ENCODE data around the gene IDH1. TPM values are rescaled to one million over a fixed set of nuclear protein-coding genes. Genes with fewer than 3 reads are reported as not detected.

Gene IDH1
- total and polyA plus RNA-seq, 2 of the 8 experiments (the other 6 are each of a cell fraction or from before 2014, with no cell fraction given), result 174 to 398 TPM

GRCh38 chr2:208254871-208255556 lies at the start of gene IDH1 (continued):
- no peak for TF ChIP-seq CHD7 (IDR thresholded peaks at IDR 0.05; ENCODE audit: insufficient replicate concordance, low read length)
- peak; percentile 87 for TF ChIP-seq ASH2L (IDR thresholded peaks at IDR 0.05; ENCODE audit: low read length)
- peak; percentile 77; the same call in 1 of the 2 replicates for TF ChIP-seq POLR2AphosphoS5 (IDR thresholded peaks at IDR 0.05; ENCODE audit: low read depth, low read length)
- peak; percentile 80; the same call in 1 of the 2 replicates for TF ChIP-seq SP4 (IDR thresholded peaks at IDR 0.05; ENCODE audit: low read length)
- TF ChIP-seq SP2 (IDR thresholded peaks at IDR 0.05; ENCODE audit: low read length), result no peak
- TF ChIP-seq KDM1A (IDR thresholded peaks at IDR 0.05; ENCODE audit: borderline replicate concordance, low read length), result no peak
- peak in 1 of 2 experiments; percentile 50; a peak in 1 of 4 replicates for TF ChIP-seq SIN3A (conservative IDR thresholded peaks at IDR 0.05 in 1 of 2, IDR thresholded peaks at IDR 0.05 in 1 of 2; ENCODE audit: low read depth in 1 of 2, low read length in 2 of 2)
- TF ChIP-seq, protein P1, sequence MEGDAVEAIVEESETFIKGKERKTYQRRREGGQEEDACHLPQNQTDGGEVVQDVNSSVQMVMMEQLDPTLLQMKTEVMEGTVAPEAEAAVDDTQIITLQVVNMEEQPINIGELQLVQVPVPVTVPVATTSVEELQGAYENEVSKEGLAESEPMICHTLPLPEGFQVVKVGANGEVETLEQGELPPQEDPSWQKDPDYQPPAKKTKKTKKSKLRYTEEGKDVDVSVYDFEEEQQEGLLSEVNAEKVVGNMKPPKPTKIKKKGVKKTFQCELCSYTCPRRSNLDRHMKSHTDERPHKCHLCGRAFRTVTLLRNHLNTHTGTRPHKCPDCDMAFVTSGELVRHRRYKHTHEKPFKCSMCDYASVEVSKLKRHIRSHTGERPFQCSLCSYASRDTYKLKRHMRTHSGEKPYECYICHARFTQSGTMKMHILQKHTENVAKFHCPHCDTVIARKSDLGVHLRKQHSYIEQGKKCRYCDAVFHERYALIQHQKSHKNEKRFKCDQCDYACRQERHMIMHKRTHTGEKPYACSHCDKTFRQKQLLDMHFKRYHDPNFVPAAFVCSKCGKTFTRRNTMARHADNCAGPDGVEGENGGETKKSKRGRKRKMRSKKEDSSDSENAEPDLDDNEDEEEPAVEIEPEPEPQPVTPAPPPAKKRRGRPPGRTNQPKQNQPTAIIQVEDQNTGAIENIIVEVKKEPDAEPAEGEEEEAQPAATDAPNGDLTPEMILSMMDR (IDR thresholded peaks at IDR 0.05; ENCODE audit: control extremely low read depth in 1 of 3, insufficient read depth in 1 of 3, low read depth in 1 of 3, low read length in 3 of 3), result peak; percentile 50 to 57 (median 52); a peak in 3 of 4 replicates

Data from H1 (cell line).